ENCODE data around the gene MAGEA6.

The MAGEA6 gene

DNA sequence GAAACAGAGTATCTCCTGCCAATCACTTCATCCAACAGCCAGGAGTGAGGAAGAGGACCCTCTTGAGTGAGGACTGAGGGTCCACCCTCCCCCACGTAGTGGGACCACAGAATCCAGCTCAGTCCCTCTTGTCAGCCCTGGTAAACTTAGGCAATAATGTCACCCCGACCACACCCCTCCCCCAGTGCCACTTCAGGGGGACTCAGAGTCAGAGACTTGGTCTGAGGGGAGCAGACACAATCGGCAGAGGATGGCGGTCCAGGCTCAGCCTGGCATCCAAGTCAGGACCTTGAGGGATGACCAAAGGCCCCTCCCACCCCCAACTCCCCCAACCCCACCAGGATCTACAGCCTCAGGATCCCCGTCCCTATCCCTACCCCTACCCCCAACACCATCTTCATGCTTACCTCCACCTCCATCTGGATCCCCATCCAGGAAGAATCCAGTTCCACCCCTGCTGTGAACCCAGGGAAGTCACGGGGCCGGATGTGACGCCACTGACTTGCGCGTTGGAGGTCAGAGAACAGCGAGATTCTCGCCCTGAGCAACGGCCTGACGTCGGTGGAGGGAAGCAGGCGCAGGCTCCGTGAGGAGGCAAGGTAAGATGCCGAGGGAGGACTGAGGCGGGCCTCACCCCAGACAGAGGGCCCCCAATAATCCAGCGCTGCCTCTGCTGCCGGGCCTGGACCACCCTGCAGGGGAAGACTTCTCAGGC is 36.1 kb downstream of the MAGEA6 start, which contains the start of the genes CSAG1 and MAGEA12:
CSAG1 (minus strand) TSS at position 461 of the 715 bp plus-strand sequence. CDS start 1,261 bp downstream, outside the sequence.
MAGEA12 (plus strand) TSS at position 497 of the 715 bp plus-strand sequence. CDS start 2,405 bp downstream, outside the sequence.
- DNase-seq, result no peak

- DNase-seq, result no peak
These were observed 44.1 kb downstream of the MAGEA6 start for GRCh38 chrX:152725409-152725808.

Measured in DMS79 (cell line).